HG03039 (cell line): ENCODE results near the gene COL20A1.

Experiments used
- ATAC-seq: cut with Tn5 transposase; IDR thresholded peaks from one replicate; pipeline ENCODE4 v1.9.1; 2021; ENCODE audit warnings: mild to moderate bottlenecking, moderate library complexity; ENCODE audit not compliant: unreplicated experiment

COL20A1 gene

DNA sequence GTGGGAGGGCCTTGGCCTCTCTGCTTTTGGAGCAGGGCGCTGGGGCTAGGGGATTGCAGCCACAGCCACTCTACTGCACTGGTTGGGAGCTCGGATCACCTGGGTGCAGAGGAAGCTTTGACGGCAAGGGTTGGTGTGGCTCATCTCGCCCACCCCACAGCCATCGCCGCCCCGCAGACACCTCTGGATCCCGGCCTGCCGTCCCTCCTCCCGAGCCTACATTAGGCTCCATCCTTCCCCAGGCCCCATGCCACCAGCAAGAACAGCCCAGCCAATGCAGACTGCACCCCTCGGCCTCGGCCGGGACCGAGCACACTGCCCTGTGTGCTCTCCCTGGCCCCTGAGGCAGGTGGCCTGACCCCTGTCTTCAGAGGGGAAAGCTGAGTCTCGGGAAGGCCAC is 32.5 kb upstream of the COL20A1 start:
- no peak for ATAC-seq

DNA sequence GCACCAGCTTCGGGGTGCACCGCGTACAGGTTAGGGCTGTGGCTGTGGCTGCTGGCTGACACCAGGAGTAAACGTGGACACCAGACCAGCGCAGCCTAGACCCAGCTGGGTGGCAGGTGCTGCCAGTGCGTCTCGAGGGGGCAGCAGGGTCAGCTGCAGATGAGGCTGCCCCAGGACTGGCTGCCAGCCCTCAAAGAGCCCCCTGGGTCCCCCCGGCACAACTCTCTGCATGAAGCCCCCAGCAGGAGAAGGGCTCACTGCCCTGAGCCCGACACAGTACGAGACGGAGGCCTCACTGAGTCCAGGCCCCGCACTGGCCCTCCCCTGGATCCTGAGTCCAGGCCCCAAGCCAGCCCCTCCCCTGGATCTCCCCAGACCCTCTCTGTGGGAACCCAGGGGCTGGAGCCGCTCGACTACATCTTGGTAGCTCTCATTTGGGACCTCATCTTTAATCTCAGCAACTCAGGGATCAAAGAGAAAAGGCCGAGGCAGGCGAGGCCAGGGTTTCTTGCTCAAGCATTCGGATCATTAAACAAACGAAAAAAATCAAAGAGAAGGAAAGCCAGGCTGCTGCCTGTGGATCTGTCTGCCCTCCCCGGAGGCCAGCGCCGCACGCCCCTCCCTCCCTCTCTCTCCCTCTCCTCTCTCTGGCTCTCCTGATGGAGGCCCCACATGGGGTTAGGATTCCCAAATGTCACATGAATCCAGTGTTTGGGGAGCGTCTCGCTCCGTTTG is 31.8 kb upstream of the COL20A1 start:
- ATAC-seq, result no peak

DNA sequence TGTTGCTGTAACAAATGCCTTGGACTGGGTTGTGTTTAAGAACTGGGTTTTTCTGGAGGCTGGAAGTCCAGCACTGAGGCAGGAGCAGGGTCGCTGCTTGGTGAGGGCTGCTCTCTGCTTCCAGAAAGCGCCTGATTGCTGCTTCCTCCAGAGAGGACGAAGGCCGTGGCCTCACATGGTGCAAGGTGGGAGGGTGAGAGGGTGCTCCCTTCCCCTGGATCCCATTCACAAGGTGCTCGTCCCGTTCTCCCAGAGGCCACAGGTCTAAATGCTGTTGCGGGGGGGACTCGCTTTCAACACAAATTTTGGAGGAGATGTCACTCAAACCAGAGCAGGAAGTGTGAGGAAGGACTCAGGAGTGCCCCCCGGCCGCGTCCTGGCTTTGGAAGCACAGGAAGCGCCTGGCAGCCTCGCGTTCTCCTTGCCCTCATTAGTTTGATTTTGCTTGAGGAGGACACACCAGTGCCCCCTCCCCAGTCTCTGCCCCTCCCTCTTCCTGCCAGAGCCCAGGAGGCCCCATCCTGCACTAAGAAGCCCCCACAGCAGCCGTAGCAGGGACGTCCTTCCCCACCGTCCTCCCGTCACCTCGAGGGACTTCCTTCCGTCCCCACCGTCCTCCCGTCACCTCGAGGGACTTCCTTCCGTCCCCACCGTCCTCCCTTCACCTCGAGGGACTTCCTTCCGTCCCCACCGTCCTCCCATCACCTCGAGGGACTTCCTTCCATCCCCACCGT is 31.0 kb upstream of the COL20A1 start:
- no peak for ATAC-seq

DNA sequence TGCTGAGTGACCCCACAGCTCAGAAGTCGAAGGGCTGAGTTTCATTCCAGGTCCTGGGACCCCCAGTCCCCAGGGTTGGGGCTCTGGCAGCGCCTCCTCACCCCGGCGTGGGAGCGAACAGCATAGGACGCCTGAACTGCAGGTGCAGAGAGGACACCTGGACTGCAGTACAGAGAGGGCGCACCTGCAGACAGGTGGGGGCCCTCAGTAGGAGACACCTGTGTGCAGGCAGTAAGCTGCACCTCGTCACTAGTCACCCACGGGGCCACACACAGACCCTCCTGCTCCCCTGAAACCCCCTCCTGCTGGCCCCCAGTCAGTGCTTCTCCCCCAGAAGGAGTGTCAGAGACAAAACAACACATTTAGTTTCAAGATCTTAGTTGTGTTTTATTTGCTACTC is 30.1 kb upstream of the COL20A1 start:
- no peak for ATAC-seq

DNA sequence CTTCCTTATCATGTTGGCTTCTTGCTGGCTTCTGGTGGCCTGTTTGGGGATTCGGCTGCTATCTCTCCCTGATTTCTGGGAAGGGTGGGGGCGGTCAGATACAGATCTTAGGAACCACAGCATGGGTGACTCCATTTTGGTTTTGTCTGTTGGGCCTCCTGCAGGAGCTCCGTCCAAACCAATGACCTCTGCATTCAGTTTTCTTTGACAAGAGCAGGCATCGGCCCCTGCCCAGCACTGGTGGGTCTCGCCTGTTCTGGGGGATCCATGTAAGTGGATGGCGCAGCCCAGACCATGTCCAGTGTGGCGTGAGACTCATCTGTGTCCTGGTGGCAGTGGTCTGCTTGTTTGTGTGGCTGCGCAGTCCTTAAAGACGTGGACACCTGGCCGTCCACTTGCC is 29.0 kb upstream of the COL20A1 start:
- ATAC-seq, result no peak

DNA sequence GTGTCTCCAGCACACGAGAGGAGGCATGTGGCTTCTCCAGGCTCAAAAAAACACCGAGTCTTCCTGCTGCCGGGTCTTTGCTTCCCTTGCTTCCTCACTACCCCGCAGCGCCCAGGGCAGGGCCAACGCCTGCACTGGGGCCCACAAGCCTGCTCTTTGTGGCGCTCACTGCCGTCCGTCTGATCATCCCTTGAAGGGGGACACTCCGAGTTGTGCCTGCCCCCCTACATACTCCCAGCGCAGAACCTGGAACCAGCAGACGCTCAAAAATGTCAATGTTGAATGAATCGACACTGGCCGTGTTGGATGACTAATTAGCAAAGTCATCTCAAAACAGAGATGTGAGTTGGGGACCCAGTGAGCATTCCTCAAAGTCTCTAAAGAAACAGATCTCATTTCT is 28.5 kb upstream of the COL20A1 start:
- no peak for ATAC-seq

DNA sequence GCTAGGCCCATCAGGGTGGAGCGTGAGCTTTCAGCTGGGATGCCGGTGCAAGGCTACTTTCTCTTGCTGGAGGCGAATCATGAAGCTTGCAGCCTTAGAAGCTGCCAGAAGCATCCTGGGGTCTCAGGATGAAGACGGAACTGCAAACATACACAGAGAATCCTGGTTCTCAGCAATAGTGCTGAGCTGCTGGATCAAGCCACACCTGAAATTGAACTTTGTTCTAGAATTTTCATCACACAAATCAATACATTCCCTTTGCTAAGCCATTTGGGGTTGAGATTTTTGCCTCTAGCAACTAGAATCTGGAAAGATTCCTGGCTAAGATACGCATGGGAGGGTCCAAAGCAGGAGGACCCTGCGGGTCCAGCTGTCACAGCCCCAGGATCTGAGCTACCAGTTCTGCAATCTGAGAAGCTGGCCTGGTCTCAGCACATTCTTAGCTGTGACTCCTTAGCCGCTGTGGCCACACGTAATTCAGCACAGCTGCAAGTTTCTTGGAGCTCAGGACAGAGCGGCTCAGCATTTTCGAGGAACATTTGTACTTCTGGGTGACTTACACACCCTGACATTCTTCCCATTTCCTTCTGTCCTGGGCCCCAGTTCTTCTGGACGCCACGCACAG is 27.0 kb upstream of the COL20A1 start:
- ATAC-seq, result no peak

DNA sequence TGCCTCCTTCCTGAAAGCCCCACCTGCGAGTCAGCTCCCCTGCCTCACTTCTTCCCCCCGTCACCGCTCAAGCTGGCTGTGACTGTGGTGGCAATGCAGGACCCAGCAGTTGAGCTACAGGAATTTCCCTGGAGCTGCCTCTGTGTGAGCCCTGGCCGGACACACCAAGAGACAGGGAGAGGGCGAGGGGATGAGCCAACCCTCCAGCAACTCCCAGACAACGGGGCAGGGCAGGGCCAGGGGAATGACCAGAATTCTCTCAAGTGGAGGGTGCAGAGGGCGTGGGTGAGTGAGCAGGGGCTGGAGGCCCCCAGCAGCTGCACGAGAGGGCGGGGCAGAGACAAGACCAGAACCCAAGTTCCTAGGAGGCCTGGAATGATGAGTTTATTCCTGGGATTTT is 25.3 kb upstream of the COL20A1 start:
- no peak for ATAC-seq

DNA sequence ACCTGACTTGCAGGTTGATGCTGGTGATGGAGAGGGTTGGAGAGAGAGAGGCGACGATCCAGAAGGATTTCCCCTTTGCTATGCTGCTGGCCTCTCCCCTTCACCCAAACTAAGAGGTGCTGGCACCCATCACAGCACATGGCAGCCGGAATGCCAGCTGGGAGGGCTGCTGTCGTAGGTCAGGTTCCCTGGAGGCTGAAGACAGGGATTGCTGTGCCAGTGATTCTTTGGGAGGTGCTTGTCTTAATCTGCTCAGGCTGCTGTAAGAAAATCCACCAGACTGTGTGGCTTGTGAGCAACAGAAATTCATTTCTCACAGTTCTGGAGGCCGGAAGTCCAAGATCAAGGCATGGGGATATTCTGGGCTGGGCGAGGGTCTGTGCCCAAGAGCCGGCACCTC is 24.7 kb upstream of the COL20A1 start:
- ATAC-seq, result no peak

DNA sequence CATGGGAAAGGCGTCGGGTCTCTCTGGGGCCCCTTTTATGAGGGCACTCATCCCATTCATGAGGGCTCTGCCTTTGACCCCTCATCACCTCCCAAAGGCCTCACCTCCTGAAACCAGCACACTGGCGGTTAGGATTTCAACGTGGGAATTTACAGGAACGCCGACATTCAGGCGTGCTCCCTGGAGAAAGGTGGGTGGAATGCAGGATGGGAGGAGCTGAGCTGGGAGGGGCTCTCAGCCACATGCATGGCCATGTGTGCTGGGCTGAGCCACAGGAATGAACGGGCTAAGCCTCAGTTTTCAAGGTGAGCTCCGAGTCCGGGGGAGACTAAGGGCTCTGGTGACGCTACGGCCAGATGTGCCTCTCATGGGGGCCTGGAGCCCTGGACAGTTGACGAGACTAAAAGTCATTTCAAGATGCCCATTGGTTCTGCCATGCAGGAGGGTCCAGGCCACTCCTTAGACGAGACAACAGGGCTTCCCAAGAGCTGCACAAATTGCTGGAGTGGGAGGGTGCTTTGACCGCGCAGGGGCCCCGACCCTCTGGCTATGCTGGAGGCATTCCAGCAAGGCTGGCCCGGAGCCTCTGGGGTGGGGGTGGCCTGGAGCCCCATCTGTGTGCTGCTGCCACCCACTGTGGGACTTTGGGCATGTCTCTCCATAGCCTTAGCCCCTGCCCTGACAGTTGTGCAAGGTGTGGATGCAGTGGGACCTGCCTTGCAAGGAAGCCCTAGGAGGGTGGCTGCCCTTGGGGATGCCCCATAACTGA is 24.1 kb upstream of the COL20A1 start:
- ATAC-seq, result no peak

DNA sequence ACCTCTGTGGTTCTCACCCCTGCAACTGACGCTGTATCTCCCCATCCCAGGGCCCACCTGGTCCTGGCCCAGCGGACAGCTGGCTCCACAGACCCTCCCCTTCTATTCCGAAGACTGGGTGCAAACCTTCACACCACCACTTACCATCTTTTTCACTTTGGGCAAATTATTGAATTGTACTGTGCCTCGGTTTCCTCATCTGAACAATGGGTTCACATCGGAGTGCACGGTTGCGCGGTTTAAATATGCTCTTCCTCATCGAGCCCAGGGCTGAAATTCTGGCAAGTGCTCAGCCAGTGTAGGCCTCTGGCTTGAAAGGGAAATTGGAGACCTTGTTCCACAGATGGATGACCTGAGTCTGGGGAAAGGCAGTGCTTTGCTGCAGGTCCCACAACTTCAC is 23.3 kb upstream of the COL20A1 start:
- ATAC-seq, result no peak

DNA sequence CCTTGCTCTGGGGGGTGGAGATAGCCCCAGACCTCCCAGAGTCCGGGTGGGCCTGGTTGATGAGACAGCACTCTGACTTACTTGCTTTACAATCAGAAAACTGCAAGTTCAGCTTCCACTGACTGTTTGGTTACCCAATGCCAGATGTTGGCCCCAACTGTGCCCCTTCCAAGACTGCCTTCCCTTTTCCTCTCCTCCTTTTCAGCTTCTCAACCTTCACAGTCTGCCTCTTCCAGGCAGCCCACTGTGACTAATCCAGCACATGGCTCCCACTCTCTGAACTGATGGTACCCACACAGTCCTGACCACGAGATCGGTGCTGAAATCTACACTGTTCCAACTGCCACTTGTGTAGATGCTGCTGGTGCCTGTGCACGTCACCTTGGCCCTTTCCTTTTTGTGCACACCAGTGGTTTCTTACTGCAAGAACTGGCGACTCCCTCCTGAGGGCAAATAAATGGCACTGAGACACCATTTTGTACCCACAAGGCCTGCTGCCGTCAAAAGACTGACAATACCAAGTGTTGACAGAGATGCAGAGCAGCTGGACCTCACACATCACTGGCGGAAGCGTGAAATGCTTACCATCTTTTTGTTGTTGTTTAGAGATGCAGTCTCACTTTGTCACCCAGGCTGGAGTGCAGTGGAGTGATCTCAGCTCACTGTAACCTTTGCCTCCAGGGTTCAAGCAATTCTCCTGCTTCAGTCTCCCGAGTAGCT is 22.2 kb upstream of the COL20A1 start:
- no peak for ATAC-seq

DNA sequence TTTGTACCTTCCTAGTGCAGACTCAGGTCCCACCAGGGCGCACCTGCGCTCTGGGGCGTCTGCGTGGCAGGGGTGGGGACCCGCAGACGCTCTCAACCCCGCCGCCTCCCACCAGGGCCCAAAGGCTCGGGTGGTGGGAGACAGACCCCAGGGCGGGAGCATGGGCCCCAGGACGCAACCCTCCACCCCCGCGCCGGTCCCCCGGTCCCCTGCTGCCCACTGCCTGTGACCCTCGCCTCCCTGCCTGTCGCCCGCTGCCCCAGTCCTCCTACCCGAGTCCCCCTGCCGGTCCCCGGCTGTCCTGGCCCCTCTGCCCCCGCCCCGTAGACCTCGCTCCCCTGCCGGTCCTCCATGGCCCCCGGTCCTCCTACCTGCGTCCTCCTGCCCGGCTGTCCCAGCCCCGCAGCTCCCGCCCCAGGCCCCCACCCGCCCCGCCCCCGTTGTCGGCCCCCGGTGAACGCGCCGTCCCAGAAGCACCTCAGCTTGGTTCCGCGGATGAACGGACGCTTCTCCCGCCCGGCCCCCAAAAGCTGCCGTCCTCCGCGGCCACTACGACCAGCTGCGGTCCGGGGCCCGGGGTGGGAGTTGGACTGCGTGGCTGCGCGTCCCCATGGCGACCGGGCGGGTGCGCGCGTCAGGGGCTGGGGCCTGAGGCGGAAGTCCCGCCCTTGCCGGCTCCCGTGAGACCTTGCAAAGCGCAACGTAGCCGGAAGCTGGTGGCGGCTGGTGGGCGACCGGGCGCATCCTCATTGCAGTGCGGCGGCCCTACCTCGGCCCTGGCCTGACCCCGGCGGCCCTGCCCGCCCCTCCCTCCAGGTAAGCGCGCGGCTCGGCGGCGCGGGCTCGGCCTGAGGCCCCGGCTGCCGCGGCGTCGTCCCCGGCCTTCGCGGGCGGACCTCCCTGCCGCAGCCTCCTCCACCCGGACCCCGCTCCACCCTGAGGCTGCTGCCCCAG is 20.6 kb upstream of the COL20A1 start, which contains the start of gene ARFGAP1:
ARFGAP1 (plus strand) TSS at position 709 of the 954 bp plus-strand sequence. CDS start 2,768 bp downstream, outside the sequence.
- peak; percentile 66 for ATAC-seq

DNA sequence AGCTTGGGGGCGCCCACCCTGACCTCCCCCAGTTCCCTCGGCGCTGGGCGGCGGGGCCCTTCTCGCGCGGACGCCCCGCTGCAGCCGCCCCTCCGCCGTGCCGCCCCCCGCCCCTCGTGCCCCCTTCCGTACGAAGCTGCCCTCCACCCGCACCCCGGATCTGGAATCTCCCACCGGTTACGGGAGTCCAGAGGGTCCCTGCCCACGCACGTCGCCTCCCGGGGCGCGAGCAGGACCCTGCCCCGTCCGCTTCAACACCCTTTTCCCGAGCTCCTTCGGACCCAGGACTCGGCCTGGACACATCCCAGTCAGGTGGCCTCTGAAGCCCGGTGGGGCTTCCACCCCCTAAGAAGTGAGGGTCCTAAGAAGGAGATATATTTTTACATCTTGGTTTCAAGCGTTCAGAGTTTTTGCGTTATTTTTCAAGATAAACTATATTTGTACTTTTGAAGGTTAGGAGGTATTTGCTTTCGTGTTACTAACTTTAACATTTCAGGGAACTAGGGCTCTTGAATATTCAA is 19.9 kb upstream of the COL20A1 start:
- ATAC-seq, result no peak

DNA sequence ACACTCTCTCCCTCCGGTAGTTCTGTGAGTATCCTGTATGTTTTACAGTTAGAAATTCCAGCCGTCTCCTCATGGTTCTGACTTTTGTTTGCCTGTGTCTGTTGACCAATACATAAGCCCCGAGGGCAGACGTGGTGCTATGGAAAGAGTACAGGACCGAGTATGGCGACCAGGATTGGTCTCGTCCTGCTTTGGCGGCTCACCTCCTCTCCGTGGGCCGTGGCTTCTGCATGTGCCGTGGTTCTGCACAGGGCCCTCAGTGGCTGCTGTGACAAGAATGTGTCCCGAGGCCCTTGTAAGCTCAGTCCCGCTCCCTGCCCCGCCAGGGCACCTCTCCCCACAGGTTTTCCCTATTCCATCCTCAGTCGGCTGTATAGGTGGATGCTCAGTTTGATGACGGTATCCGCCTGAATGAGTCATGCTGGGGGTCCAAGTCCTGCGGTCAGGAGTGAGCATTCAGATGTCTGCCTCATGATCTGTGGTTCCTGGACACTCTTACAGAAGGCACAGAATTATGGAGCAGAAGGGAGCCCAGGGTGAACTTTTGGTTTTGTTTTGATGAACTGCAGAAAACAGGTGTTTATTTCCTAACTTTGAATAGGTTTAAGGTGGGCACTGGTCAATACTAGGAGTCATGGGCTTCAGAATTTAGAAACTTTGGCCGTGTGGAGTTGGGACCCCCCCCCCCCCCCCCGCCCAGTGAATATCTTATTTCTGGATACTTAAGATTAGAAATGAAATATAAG is 19.2 kb upstream of the COL20A1 start:
- no peak for ATAC-seq

DNA sequence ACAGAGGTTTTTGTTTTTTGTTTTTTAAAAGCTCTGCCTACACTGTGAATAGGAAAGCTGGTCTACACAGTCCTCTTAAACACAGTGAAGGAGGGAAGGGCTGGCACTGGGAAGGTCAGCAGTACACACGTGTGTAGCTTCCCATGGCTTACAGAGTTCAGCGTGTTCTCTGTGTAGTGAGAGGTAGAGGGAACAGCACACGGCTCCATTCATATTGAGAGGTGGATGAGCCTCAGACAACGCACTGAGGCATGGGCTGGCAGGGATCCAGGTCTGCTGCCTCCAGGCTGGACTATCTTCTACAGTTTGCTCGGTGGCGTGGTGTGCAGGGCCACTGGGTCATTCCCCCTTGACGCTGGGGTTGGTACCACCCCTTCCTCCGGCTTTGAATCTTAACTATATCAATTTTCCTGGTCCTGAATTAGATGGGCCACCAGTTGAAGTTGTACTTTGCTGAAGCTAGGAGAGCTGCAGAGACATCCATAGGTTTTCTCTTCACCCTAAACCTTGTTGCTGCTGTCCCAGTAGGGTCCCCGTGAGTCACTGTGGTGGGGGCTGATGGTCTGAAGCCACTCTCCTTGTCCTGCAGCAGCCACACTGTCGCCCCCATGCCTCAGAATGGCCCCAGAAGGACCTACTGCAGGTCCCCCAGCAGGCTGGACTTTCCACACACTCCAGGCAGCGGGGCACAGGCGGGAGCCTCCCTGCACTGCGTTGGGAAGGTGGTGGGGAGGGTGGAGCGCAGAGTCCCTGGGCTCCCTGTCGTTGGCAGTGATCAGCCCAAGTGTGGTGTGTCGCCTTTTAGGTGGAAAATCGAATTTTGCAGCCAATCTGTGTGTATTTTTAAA is 18.4 kb upstream of the COL20A1 start:
- ATAC-seq, result no peak

DNA sequence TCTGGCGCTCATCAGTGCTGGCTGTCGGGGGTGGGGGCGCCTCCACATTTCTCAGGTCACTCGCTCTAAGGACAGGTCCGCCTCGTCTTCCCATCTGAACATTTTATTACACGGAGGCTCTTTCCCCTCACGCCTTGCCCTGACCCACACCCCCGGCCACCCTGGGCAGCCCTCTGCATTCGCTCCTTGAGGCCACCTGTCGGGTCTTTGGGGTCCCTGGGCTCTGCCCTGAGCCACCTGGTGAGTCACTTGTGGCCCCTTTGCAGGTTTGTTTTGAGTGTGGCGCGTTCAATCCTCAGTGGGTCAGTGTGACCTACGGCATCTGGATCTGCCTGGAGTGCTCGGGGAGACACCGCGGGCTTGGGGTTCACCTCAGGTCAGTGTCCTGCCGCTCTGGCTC is 17.2 kb upstream of the COL20A1 start:
- ATAC-seq, result no peak

DNA sequence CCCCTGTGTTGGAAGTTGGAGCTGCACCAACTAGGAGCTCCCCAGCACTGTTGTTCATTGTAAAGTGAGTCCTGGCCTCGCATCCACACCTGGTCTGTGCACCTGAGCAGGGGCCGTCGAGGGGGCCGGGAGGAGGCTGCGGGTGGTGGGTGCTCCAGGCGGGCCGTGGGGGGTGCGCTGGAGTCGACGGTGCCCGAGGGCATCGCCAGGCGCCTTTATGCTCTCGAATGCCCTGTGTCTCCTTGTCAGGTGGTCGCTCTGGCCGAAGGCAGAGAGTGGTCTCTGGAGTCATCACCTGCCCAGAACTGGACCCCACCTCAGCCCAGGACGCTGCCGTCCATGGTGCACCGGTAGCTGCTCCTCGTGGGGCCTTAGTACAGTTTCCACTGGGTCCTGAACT is 16.0 kb upstream of the COL20A1 start:
- no peak for ATAC-seq
